ENCODE data around the gene LAMA2. TPM values are rescaled to one million over a fixed set of nuclear protein-coding genes. Genes with fewer than 3 reads are reported as not detected.

LAMA2 gene
- total and polyA plus RNA-seq, 2 of the 8 experiments (the other 6 are each of a cell fraction or from before 2014, with no cell fraction given), result 1.3 to 3.8 TPM

GRCh38 chr6:129359811-129360681 lies 477.1 kb downstream of the LAMA2 start:
- no peak overlapping the region for H4K5ac ChIP-seq (ENCODE audit: insufficient read length, low read depth, low read length)
- no peaks in the 10 kb centered on the region for H3K36me3 ChIP-seq (ENCODE audit: control insufficient read depth in 2 of 4, insufficient read depth in 4 of 4, low read length in 3 of 4)
- no peak overlapping the region for H2BK120ac ChIP-seq (replicated peaks; ENCODE audit: low read depth, low read length)
- no peaks in the 10 kb centered on the region for H3K9me3 ChIP-seq (ENCODE audit: insufficient read depth in 2 of 2, low read depth in 1 of 2, low read length in 1 of 2)
- H3K27me3 ChIP-seq (replicated peaks in 1 of 4; ENCODE audit: control insufficient read depth in 3 of 4, extremely low read depth in 1 of 4, insufficient read depth in 3 of 4, low read length in 3 of 4), result no peaks in the 10 kb centered on the region
- no peak overlapping the region for H2BK20ac ChIP-seq (ENCODE audit: low read length)
- ChIA-PET POLR2A (ENCODE audit: partially characterized antibody) (no interaction called here), CTCF (ENCODE audit: partially characterized antibody) (interaction anchor here (1.6 kb wide), 1 partner anchor 10 kb away, joined by 7 read pairs; no protein-coding TSS in a partner anchor)
- no peak overlapping the region for H3K27ac ChIP-seq (ENCODE audit: low read depth, low read length)
- no peak overlapping the region for H3K56ac ChIP-seq (replicated peaks; ENCODE audit: insufficient read length, low read depth, low read length)
- no peak overlapping the region for H3K23ac ChIP-seq (ENCODE audit: insufficient read length)
- H4K91ac ChIP-seq (replicated peaks; ENCODE audit: insufficient read length, low read length), result no peak overlapping the region
- no peaks in the 10 kb centered on the region for H3K79me1 ChIP-seq (ENCODE audit: low read depth, low read length)
- no peak for FAIRE-seq
- no peak overlapping the region for H4K8ac ChIP-seq (ENCODE audit: extremely low read depth, insufficient read depth, low read length)
- WGBS, 2 experiments (ENCODE audit: extremely low coverage in 1 of 2, insufficient coverage in 1 of 2, insufficient read length in 1 of 2, insufficient replicate concordance in 2 of 2, low coverage in 1 of 2, low lambda C conversion rate in 2 of 2, missing lambda C conversion rate in 1 of 2), result 85% methylated on average over 2 of the region's 2 CpGs; no CpG with 5 or more reads in 1 of the 2 experiments
- no peak overlapping the region for H3K18ac ChIP-seq (ENCODE audit: extremely low read depth, low read length)
- no peak overlapping the region for H3K14ac ChIP-seq (ENCODE audit: insufficient read length)
- no peak for DNase-seq (ENCODE audit: low read depth in 1 of 2, low spot score in 2 of 2)
- H3K4me1 ChIP-seq (replicated peaks in 1 of 4; ENCODE audit: control insufficient read depth in 3 of 4, insufficient read depth in 4 of 4, low read length in 3 of 4), result no peaks in the 10 kb centered on the region; a peak in 2 of 7 replicates
- H3K23me2 ChIP-seq (ENCODE audit: low read depth, low read length), result no peaks in the 10 kb centered on the region
- no peak overlapping the region for H3K4me3 ChIP-seq (ENCODE audit: extremely low read depth in 1 of 4, insufficient read depth in 2 of 4, low read depth in 3 of 4, low read length in 4 of 4)
- no peak overlapping the region for H3K4ac ChIP-seq (replicated peaks; ENCODE audit: insufficient read length, low read depth, low read length)
- no peak overlapping the region for H2AK5ac ChIP-seq (ENCODE audit: low read depth, low read length)
- H2BK12ac ChIP-seq (ENCODE audit: low read depth, low read length), result no peak overlapping the region
- H2AFZ ChIP-seq (ENCODE audit: low read length), result no peak overlapping the region
- H3K4me2 ChIP-seq (ENCODE audit: insufficient read depth in 1 of 2, low read depth in 2 of 2, low read length in 2 of 2), result no peak overlapping the region
- TF ChIP-seq SIRT6 (IDR thresholded peaks at IDR 0.05; ENCODE audit: low read length), result no peak
- TF ChIP-seq JUND (IDR thresholded peaks at IDR 0.05; ENCODE audit: low read length), result no peak
- no peak for TF ChIP-seq POLR2A (IDR thresholded peaks at IDR 0.05; ENCODE audit: control extremely low read depth in 1 of 2, low read depth in 2 of 2, low read length in 2 of 2)
- no peak for TF ChIP-seq KDM5A (IDR thresholded peaks at IDR 0.05; ENCODE audit: low read length)
- no peak for TF ChIP-seq TAF1 (IDR thresholded peaks at IDR 0.05; ENCODE audit: low read depth, low read length)
- no peak for TF ChIP-seq BACH1 (IDR thresholded peaks at IDR 0.05; ENCODE audit: low read length)
- no peaks in the 10 kb centered on the region for H4K20me1 ChIP-seq (replicated peaks in 1 of 2; ENCODE audit: control insufficient read depth in 1 of 2, insufficient read depth in 2 of 2, low read length in 2 of 2)
- no peak overlapping the region for H2BK15ac ChIP-seq (ENCODE audit: low read length)
- H3K79me2 ChIP-seq (ENCODE audit: control insufficient read depth in 1 of 2, insufficient read depth in 2 of 2, low read length in 2 of 2), result no peaks in the 10 kb centered on the region
- H2BK5ac ChIP-seq (ENCODE audit: low read depth, low read length), result no peak overlapping the region
- H3K9ac ChIP-seq (replicated peaks in 1 of 4; ENCODE audit: extremely low read depth in 1 of 4, low read depth in 3 of 4, low read length in 3 of 4), result no peak overlapping the region
